Cardiac fibroblast (primary cell): ENCODE measurements around the gene CD164.

ENCODE experiments used
- DNase-seq, 2 donors: peaks; one replicate each; pipeline versions ENCODE4 v3.0.0 to v3.0.0-alpha.2; 2010; ENCODE audit warnings: low read depth in 2 of 2
- H3K4me3 ChIP-seq, 2 donors: replicated peaks in 1 of 2; 1 replicate in 1 of 2; 2 replicates in 1 of 2; pipeline ENCODE4 v1.5.1; 2011; ENCODE audit warnings: low read depth in 2 of 2, low read length in 2 of 2, mild to moderate bottlenecking in 2 of 2, moderate library complexity in 1 of 2
- TF ChIP-seq, protein P1 (sequence below): IDR thresholded peaks from one replicate; pipeline ENCODE4 v1.5.1; 2011; ENCODE audit warnings: low read depth, mild to moderate bottlenecking, low read length, inconsistent platforms

CD164 gene

DNA sequence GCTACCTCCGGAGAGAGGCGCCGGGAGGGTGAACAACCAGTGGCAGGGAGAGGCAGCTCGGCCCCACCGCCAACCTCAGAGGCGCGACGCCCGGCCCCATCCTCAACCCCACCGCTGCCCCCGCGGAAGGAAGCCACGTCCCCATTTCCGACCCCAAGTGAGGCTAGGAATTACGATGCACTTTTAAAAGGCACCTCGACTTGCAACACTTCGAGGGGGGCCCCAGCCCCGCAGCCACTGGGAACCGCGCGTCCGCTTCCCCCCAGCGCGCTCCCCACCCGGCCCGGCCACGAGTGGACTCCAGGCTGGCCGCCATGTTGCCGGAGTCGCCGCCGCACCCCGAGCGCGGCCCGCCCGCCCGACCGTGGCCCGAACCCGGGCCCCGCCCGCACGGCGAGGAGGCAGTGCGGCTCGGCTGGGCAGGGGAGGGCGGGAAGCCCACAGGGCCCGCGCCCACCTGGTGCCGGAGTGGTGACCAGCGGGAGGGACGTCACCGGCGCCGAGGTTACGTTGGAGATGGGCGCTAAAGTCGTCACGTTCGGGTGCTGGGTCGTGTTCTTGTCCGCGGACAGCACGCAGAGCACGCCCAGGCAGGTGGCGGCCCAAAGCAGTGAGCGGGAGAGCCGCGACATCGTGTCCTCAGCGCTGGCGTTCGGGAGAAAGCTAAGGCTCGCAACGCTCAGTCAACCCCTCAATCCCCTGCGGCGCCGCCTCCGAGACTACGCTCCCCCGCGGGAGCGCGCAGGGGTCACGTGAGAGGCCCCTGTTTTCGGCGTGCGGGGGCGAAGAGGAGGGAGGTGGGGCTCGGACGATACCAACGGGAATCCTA lies at the start of gene CD164:
TSS of gene CD164 (minus strand) at position 721 of the 829 bp plus-strand sequence. CDS start at position 632, 89 bp downstream.
- H3K4me3 ChIP-seq = peak within 1 kb of the TSS; percentile 92 to 98
- TF ChIP-seq, protein P1, sequence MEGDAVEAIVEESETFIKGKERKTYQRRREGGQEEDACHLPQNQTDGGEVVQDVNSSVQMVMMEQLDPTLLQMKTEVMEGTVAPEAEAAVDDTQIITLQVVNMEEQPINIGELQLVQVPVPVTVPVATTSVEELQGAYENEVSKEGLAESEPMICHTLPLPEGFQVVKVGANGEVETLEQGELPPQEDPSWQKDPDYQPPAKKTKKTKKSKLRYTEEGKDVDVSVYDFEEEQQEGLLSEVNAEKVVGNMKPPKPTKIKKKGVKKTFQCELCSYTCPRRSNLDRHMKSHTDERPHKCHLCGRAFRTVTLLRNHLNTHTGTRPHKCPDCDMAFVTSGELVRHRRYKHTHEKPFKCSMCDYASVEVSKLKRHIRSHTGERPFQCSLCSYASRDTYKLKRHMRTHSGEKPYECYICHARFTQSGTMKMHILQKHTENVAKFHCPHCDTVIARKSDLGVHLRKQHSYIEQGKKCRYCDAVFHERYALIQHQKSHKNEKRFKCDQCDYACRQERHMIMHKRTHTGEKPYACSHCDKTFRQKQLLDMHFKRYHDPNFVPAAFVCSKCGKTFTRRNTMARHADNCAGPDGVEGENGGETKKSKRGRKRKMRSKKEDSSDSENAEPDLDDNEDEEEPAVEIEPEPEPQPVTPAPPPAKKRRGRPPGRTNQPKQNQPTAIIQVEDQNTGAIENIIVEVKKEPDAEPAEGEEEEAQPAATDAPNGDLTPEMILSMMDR = no peak
- peak; percentile 96 to 97 for DNase-seq

DNA sequence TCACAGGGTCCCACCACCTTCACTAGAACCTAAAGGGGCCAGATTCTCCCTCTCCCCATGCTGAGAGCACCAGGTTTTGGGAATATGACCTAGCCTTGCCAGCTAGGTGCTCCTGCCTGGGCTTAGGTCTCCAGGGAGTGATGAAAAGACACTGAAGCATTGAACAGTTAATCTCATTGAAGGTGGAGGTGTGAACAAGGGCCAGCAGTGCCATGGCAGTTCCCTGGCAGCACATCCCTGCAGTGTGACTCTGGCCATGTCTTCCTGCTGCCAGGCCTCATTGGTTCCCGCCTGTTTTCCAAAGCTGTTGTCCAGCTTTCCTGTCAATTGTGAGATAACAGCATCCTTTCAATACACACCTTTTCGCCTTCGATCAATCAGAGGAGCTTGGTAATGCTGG lies 47.2 kb upstream of the CD164 start:
- no peak overlapping the region for H3K4me3 ChIP-seq
- TF ChIP-seq, protein P1 = no peak
- DNase-seq = no peak

DNA sequence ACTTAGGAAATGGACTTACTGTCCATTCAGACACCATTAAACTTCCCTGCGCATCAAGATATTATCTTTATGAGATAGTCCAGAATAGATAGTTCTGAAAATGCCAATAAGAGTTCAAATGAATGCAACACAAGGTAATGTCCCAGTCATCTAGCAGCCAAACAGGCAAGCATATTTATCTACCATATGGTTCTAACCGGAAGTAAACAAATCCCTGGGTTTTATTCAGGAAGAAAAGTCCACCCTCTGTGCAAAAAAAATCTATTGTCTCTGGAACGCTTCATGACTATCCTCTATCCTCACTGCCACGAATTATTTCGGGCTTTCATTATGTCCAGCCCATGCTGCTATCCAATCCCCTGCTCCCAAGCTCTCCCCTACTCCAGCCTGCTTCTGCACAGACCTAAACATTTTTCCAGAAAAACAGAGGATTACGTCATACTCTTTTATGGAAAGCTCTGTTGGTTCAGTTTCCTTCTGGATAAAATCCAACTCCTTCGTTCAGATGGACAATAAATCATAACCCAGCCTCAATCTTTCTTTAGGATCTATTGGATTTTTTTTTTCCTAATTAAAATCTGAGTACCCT lies 46.7 kb upstream of the CD164 start:
- peak; percentile 50 to 90 for DNase-seq

DNA sequence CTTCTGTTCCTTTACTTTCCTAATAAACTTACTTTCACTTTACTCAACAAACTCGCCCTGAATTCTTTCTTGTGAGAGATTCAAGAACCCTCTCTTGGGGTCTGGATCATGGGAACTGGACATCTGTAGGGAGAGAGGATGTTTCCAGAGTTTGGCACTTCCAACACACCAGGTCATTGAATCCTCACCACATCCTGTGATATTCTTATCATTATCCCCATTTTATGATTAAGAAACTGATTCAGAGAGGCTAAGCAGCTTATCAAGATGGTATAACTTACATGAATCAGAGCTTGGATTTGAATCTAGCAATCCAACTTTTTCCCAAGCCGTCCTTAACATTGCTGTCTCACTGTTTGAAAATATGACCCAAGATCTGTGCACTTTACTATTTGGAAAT lies 42.7 kb upstream of the CD164 start:
- DNase-seq = no peak
- TF ChIP-seq, protein P1 = no peak
- H3K4me3 ChIP-seq = no peak overlapping the region

More for the DNA sequence above, 46.7 kb upstream of the CD164 start:
- TF ChIP-seq, protein P1 = no peak
- no peak overlapping the region for H3K4me3 ChIP-seq

DNA sequence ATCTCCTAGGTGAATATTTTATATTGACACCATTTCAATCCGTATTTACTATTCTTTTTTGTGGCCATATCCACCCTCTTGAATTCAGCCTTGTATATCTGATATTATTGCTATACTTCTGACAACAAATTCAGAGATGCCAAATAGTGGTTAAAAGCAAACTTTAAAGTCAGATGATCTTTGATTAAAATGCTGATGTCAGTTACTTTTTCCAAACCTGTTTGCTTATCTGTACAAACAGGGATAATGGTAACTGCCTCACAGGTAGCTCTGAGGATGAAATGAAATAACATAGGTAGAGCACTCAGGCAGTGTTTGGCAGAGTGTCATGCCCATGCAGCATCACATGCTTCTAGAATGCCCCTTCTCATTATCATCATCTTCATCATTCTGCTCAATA lies 38.9 kb upstream of the CD164 start:
- no peak for DNase-seq
- no peak overlapping the region for H3K4me3 ChIP-seq
- TF ChIP-seq, protein P1 = no peak

DNA sequence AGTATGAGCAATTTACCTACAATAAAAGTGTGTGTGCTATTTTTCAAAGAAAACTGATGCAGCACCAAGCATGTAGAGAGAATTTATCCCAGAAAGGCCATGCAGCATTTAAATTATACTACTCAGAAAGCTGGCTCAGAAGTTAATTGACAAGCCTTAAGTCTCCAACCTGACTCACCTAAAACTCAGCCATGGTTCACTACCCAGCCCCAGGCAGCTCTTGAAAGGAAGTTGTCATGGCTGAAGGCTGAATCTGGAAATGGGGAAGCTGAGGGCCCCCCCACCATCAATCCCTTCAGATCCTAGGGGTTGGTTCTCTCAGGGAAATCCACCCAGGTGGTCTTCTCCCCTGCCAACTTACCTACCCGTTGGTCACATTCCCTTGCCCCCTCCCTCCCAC lies 38.5 kb upstream of the CD164 start:
- no peak overlapping the region for H3K4me3 ChIP-seq
- no peak for DNase-seq
- TF ChIP-seq, protein P1 = no peak
